Liver (tissue), 9 donors: ENCODE results near the gene CSMD2. TPM values are rescaled to one million over a fixed set of nuclear protein-coding genes. Genes with fewer than 3 reads are reported as not detected.

Experiments used
- DNase-seq: peaks from one replicate; pipeline ENCODE4 v3.0.0-alpha.2; 2017; ENCODE audit warnings: low spot score
- H3K27ac ChIP-seq, 2 donors: one replicate each; pipeline ENCODE4 v1.7.0; 2013; ENCODE audit warnings: inconsistent platforms in 2 of 2, low read length in 2 of 2, control low read depth in 1 of 2, low read depth in 1 of 2, mild to moderate bottlenecking in 1 of 2
- H3K27me3 ChIP-seq, 4 donors: one replicate each; pipeline versions ENCODE4 v1.6.1 to v1.7.0; 2013; ENCODE audit warnings: low read length in 3 of 4, inconsistent platforms in 1 of 4, mild to moderate bottlenecking in 1 of 4, moderate library complexity in 1 of 4; ENCODE audit not compliant: control insufficient read depth in 4 of 4, insufficient read depth in 4 of 4
- H3K36me3 ChIP-seq, 4 donors: one replicate each; pipeline versions ENCODE4 v1.6.1 to v1.7.0; 2013; ENCODE audit warnings: low read length in 3 of 4, mild to moderate bottlenecking in 3 of 4, low read depth in 1 of 4, moderate library complexity in 1 of 4; ENCODE audit not compliant: control insufficient read depth in 4 of 4, insufficient read depth in 3 of 4
- H3K4me1 ChIP-seq, 4 donors: one replicate each; pipeline versions ENCODE4 v1.6.1 to v1.7.0; 2013; ENCODE audit warnings: low read length in 3 of 4, mild to moderate bottlenecking in 3 of 4, moderate library complexity in 1 of 4; ENCODE audit not compliant: control insufficient read depth in 4 of 4, insufficient read depth in 4 of 4
- H3K4me3 ChIP-seq, 3 donors: one replicate each; pipeline versions ENCODE4 v1.6.1 to v1.7.0; 2013; ENCODE audit warnings: low read length in 3 of 3, control low read depth in 1 of 3, low read depth in 1 of 3, mild to moderate bottlenecking in 1 of 3
- H3K9ac ChIP-seq, 2 donors: one replicate each; pipeline ENCODE4 v1.7.0; 2013; ENCODE audit warnings: low read length in 2 of 2, mild to moderate bottlenecking in 2 of 2, moderate library complexity in 2 of 2, control low read depth in 1 of 2, low read depth in 1 of 2
- H3K9me3 ChIP-seq, 4 donors: one replicate each; pipeline versions ENCODE4 v1.6.1 to v1.7.0; 2013; ENCODE audit warnings: low read length in 3 of 4; ENCODE audit not compliant: control insufficient read depth in 4 of 4
- FOXA1 ChIP-seq: IDR thresholded peaks from 2 replicates; pipeline ENCODE4 v1.6.1; 2016; ENCODE audit warnings: antibody characterized with exemption
- FOXA2 ChIP-seq: IDR thresholded peaks from 2 replicates; pipeline ENCODE4 v1.6.1; 2016; ENCODE audit warnings: antibody characterized with exemption
- GABPA ChIP-seq, 2 donors: IDR thresholded peaks in 1 of 2; conservative IDR thresholded peaks in 1 of 2; 2 replicates each; pipeline ENCODE4 v1.6.1; 2016; ENCODE audit warnings: antibody characterized with exemption in 2 of 2, mild to moderate bottlenecking in 1 of 2, moderate library complexity in 1 of 2
- HNF4A ChIP-seq, 2 donors: conservative IDR thresholded peaks; 2 replicates each; pipeline ENCODE4 v1.6.1; 2016; ENCODE audit warnings: antibody characterized with exemption in 2 of 2, mild to moderate bottlenecking in 2 of 2
- HNF4G ChIP-seq: IDR thresholded peaks from 2 replicates; pipeline ENCODE4 v1.6.1; 2016; ENCODE audit warnings: antibody characterized with exemption
- JUND ChIP-seq, 2 donors: IDR thresholded peaks; 2 replicates each; pipeline ENCODE4 v1.6.1; 2016; ENCODE audit warnings: antibody characterized with exemption in 2 of 2
- NR2F2 ChIP-seq: IDR thresholded peaks from 2 replicates; pipeline ENCODE4 v1.6.1; 2016; ENCODE audit warnings: antibody characterized with exemption
- RXRA ChIP-seq, 2 donors: IDR thresholded peaks; 2 replicates each; pipeline ENCODE4 v1.6.1; 2017 to 2018; ENCODE audit warnings: antibody characterized with exemption in 2 of 2, mild to moderate bottlenecking in 1 of 2
- YY1 ChIP-seq: IDR thresholded peaks from 2 replicates; pipeline ENCODE4 v1.6.1; 2016; ENCODE audit warnings: antibody characterized with exemption, mild to moderate bottlenecking
- WGBS: extraction: QIAGEN DNeasy Blood & Tissue Kit; methylation state at CpG from one replicate; pipeline ENCODE4 v1.1.7; 2013; 5-methylcytosine and 5-hydroxymethylcytosine counted together
- polyA plus RNA-seq, 2 donors: library from polyadenylated mRNA; stranded (reverse) in 1 of 2; unstranded in 1 of 2; fragments of 200-250 nt in 1 of 2; fragments of >200 nt in 1 of 2; fragmentation: Nextera tagmentation in 1 of 2; extraction: Ambion mirVana in 1 of 2; gene quantifications; one replicate each; pipeline versions ENCODE4 v1.2.1 to v1.2.3, GENCODE V29; 2013 to 2015
- total RNA-seq, 2 donors: library from RNA; depleted of rRNA; stranded (reverse); fragments of >200 nt; gene quantifications; one replicate each; pipeline ENCODE4 v1.2.3, GENCODE V29; 2014
- TF ChIP-seq, protein P1 (sequence below): fragments of 150-350 bp; IDR thresholded peaks from 2 replicates; pipeline ENCODE4 v1.5.1; 2017; ENCODE audit warnings: improper control_type of control experiment, low read depth, low read length; ENCODE audit not compliant: missing input control
- TF ChIP-seq, protein P2 (sequence below): IDR thresholded peaks from 2 replicates; pipeline ENCODE4 v1.6.1; 2016; ENCODE audit warnings: antibody characterized with exemption
- TF ChIP-seq, protein P3 (sequence below): IDR thresholded peaks from 2 replicates; pipeline ENCODE4 v1.6.1; 2016; ENCODE audit warnings: antibody characterized with exemption
- TF ChIP-seq, protein P4 (sequence below): IDR thresholded peaks from 2 replicates; pipeline ENCODE4 v1.6.1; 2016; ENCODE audit warnings: antibody characterized with exemption, mild to moderate bottlenecking
- donor health status: healthy.
- donor health status: healthy.
- donor health status: healthy.
- donor health status: healthy.
- donor health status: healthy.

CSMD2 gene
- total and polyA plus RNA-seq, 4 donors: 0.08 to 0.09 TPM; not detected in 2

DNA sequence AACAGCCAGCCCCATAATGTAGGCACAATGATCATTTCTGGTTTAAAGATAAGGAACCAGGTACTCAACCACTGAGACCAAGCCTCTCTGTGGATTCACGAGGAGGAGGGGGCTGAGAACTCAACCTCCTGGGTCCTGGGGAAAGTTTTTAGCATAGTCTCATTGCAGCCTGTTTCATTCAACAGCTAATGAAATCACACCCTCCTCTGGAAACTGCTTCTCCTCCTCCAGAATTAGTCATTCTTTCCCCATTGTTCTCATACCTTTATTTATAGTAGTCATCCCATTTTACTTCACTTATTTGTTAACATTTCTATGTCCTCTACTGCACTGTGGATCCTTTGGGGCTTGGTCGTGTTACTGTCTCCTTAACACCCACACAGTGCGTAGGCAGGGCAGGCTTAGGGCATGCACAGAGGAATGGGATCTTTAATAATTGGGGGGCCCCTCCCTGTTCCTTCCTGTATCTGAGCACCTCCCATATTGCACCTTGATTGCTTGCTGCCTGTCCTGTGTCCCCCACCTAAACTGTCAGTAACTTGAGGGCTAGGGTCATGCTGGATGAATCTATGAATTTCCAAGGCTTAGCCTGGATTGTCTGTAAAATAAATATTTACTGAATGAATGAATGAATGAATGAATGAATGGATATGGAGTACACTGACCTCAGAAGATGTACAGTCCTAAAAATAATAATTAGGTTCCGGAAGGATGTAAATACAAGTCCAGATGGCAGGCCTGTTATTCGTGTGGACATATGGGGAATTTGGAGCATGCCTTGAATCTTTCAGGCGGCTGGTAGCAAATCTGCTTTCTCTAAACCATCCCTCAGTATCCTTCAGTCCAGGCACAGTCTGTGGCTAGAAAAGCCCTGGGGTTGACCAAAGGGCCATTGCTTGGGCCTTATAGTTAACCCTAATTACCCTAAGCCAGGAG, 455.0 kb downstream of the CSMD2 start:
- no peak for TF ChIP-seq HNF4A (conservative IDR thresholded peaks at IDR 0.05)
- TF ChIP-seq, protein P1, sequence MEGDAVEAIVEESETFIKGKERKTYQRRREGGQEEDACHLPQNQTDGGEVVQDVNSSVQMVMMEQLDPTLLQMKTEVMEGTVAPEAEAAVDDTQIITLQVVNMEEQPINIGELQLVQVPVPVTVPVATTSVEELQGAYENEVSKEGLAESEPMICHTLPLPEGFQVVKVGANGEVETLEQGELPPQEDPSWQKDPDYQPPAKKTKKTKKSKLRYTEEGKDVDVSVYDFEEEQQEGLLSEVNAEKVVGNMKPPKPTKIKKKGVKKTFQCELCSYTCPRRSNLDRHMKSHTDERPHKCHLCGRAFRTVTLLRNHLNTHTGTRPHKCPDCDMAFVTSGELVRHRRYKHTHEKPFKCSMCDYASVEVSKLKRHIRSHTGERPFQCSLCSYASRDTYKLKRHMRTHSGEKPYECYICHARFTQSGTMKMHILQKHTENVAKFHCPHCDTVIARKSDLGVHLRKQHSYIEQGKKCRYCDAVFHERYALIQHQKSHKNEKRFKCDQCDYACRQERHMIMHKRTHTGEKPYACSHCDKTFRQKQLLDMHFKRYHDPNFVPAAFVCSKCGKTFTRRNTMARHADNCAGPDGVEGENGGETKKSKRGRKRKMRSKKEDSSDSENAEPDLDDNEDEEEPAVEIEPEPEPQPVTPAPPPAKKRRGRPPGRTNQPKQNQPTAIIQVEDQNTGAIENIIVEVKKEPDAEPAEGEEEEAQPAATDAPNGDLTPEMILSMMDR: no peak
- TF ChIP-seq, protein P2, sequence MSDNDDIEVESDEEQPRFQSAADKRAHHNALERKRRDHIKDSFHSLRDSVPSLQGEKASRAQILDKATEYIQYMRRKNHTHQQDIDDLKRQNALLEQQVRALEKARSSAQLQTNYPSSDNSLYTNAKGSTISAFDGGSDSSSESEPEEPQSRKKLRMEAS: no peak
- TF ChIP-seq, protein P3, sequence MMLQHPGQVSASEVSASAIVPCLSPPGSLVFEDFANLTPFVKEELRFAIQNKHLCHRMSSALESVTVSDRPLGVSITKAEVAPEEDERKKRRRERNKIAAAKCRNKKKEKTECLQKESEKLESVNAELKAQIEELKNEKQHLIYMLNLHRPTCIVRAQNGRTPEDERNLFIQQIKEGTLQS: no peak
- TF ChIP-seq JUND (IDR thresholded peaks at IDR 0.05): no peak
- no peak overlapping the region for H3K4me3 ChIP-seq
- no peak overlapping the region for H3K27ac ChIP-seq
- DNase-seq: no peak
- H3K27me3 ChIP-seq: peaks cover 0 to 14% (median 0%) of the 10 kb centered on the region in 4 donors
- H3K9me3 ChIP-seq: no peaks in the 10 kb centered on the region
- 80% methylated on average over 6 of the region's 6 CpGs for WGBS
- H3K9ac ChIP-seq: no peak overlapping the region
- H3K4me1 ChIP-seq: no peaks in the 10 kb centered on the region
- H3K36me3 ChIP-seq: no peaks in the 10 kb centered on the region

DNA sequence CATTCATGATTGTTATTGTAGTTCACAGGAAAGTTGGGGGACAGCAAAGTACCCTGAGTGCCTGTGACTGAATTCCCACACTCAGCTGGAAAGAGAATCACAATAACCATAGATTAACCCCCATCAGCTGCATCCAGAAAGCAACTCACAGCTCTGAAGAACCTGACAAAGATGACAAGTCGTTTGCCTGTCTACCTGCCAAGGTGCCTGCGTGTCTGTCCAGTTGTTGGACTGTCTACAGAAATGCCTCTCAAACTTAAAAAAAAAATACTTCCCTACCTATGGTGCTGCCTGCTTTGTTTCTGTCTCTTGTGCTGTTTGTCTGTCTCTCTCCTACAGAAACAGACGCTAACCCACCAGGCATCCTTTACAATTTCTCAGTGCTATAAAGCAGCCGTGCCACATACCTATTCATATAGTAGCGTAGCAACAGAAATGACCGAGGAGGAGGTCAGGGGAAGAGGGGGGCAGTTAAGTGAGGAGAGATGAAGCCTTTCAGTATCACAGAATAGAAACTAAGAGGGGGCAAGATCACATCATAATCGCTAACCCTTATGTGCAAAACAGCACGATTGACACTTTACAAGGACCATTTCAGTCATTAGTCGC, 455.8 kb downstream of the CSMD2 start:
- DNase-seq: no peak
- WGBS: 82% methylated on average over 9 of the region's 9 CpGs
- no peak overlapping the region for H3K9ac ChIP-seq
- H3K27ac ChIP-seq: no peak overlapping the region
- TF ChIP-seq GABPA (IDR thresholded peaks at IDR 0.05 in 1 of 2, conservative IDR thresholded peaks at IDR 0.05 in 1 of 2) (no peak), HNF4G (no peak), RXRA (IDR thresholded peaks at IDR 0.05) (no peak), FOXA1 (no peak), NR2F2 (no peak), FOXA2 (no peak), YY1 (no peak)
- TF ChIP-seq, protein P4, sequence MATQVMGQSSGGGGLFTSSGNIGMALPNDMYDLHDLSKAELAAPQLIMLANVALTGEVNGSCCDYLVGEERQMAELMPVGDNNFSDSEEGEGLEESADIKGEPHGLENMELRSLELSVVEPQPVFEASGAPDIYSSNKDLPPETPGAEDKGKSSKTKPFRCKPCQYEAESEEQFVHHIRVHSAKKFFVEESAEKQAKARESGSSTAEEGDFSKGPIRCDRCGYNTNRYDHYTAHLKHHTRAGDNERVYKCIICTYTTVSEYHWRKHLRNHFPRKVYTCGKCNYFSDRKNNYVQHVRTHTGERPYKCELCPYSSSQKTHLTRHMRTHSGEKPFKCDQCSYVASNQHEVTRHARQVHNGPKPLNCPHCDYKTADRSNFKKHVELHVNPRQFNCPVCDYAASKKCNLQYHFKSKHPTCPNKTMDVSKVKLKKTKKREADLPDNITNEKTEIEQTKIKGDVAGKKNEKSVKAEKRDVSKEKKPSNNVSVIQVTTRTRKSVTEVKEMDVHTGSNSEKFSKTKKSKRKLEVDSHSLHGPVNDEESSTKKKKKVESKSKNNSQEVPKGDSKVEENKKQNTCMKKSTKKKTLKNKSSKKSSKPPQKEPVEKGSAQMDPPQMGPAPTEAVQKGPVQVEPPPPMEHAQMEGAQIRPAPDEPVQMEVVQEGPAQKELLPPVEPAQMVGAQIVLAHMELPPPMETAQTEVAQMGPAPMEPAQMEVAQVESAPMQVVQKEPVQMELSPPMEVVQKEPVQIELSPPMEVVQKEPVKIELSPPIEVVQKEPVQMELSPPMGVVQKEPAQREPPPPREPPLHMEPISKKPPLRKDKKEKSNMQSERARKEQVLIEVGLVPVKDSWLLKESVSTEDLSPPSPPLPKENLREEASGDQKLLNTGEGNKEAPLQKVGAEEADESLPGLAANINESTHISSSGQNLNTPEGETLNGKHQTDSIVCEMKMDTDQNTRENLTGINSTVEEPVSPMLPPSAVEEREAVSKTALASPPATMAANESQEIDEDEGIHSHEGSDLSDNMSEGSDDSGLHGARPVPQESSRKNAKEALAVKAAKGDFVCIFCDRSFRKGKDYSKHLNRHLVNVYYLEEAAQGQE: no peak
- TF ChIP-seq, protein P3: no peak
- no peak overlapping the region for H3K4me3 ChIP-seq
- no peaks in the 10 kb centered on the region for H3K9me3 ChIP-seq
- no peaks in the 10 kb centered on the region for H3K36me3 ChIP-seq
- H3K4me1 ChIP-seq: no peaks in the 10 kb centered on the region
- peaks cover 0 to 14% (median 0%) of the 10 kb centered on the region in 4 donors for H3K27me3 ChIP-seq
